HG03060 (cell line): ENCODE results near the gene TSPAN9.

Experiments
- ATAC-seq: cut with Tn5 transposase; IDR thresholded peaks from one replicate; pipeline ENCODE4 v1.9.1; 2021; ENCODE audit warnings: low read depth, moderate number of reproducible peaks; ENCODE audit not compliant: unreplicated experiment

The TSPAN9 gene

GRCh38 chr12:3179731-3180130 lies 102.6 kb downstream of the TSPAN9 start:
- ATAC-seq: no peak

GRCh38 chr12:3182426-3182825 lies 105.2 kb downstream of the TSPAN9 start:
- no peak for ATAC-seq

- no peak for ATAC-seq
These were observed 107.3 kb downstream of the TSPAN9 start for GRCh38 chr12:3184485-3184884.

- no peak for ATAC-seq
These were observed 108.2 kb downstream of the TSPAN9 start for GRCh38 chr12:3185260-3185870.

- no peak for ATAC-seq
These were observed 109.5 kb downstream of the TSPAN9 start for GRCh38 chr12:3186546-3187215.

- ATAC-seq: no peak
These were observed 110.9 kb downstream of the TSPAN9 start for GRCh38 chr12:3187846-3188770.

- no peak for ATAC-seq
These were observed 112.1 kb downstream of the TSPAN9 start for GRCh38 chr12:3189282-3189681.

- no peak for ATAC-seq
These were observed 112.9 kb downstream of the TSPAN9 start for GRCh38 chr12:3190101-3190500.

- ATAC-seq: no peak
These were observed 114.3 kb downstream of the TSPAN9 start for GRCh38 chr12:3191450-3191849.

- ATAC-seq: no peak
These were observed 115.0 kb downstream of the TSPAN9 start for GRCh38 chr12:3192221-3192620.

- no peak for ATAC-seq
These were observed 116.0 kb downstream of the TSPAN9 start for GRCh38 chr12:3193131-3193530.

- ATAC-seq: no peak
These were observed 116.6 kb downstream of the TSPAN9 start for GRCh38 chr12:3193755-3194154.

- no peak for ATAC-seq
These were observed 118.2 kb downstream of the TSPAN9 start for GRCh38 chr12:3195337-3195736.

GRCh38 chr12:3195859-3196483 lies 118.8 kb downstream of the TSPAN9 start:
- ATAC-seq: no peak

GRCh38 chr12:3196488-3196887 lies 119.3 kb downstream of the TSPAN9 start:
- ATAC-seq: no peak

GRCh38 chr12:3197131-3197818 lies 120.1 kb downstream of the TSPAN9 start:
- no peak for ATAC-seq

- ATAC-seq: no peak
These were observed 122.4 kb downstream of the TSPAN9 start for GRCh38 chr12:3199551-3200031.

GRCh38 chr12:3200032-3200617 lies 122.9 kb downstream of the TSPAN9 start:
- ATAC-seq: no peak

GRCh38 chr12:3200814-3201233 lies 123.6 kb downstream of the TSPAN9 start:
- no peak for ATAC-seq
